ENCODE data around the gene EEFSEC.

DNA sequence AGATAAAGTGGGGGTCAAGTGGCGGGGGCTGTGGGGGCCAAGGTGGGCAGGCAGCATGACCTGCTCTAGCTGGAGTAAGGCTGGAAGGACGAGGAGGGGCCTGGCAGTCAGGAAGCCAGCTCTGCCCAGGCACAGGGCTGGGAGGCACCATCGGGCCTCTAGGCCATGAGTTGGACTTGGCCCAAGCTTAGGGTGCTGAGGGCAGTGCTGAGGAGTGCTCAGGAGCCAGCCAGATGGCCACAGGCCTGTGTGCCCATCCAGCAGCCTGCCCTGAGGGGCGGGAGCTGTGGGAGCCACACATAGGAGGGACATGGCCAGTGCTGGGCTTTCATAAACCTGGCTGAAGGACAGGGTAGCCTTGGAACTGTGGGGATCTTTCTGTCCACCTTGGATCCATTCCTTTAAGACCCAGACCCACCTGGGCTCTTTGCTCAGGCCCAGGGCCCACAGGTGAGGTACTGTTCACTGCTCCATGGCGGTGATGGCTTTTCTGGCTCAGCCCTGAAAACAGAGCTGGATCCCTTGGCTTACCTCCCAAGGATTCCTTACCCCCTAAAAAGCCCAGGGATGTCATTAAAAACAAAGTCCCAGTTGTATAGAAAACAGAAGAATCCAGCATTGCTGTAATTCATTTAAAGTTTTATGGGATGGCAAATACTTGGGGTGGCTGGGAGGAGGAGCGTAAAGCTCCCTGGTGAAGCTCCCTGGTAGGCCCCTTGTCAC, 176.4 kb downstream of the EEFSEC start:
- TF ChIP-seq, protein P1, sequence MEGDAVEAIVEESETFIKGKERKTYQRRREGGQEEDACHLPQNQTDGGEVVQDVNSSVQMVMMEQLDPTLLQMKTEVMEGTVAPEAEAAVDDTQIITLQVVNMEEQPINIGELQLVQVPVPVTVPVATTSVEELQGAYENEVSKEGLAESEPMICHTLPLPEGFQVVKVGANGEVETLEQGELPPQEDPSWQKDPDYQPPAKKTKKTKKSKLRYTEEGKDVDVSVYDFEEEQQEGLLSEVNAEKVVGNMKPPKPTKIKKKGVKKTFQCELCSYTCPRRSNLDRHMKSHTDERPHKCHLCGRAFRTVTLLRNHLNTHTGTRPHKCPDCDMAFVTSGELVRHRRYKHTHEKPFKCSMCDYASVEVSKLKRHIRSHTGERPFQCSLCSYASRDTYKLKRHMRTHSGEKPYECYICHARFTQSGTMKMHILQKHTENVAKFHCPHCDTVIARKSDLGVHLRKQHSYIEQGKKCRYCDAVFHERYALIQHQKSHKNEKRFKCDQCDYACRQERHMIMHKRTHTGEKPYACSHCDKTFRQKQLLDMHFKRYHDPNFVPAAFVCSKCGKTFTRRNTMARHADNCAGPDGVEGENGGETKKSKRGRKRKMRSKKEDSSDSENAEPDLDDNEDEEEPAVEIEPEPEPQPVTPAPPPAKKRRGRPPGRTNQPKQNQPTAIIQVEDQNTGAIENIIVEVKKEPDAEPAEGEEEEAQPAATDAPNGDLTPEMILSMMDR (IDR thresholded peaks at IDR 0.05): no peak
- TF ChIP-seq POLR2A (IDR thresholded peaks at IDR 0.05): no peak

All from esophagus squamous epithelium (tissue), 4 donors.